ENCODE data around the gene SMIM1. TPM values are rescaled to one million over a fixed set of nuclear protein-coding genes. Genes with fewer than 3 reads are reported as not detected.
"Not testable (repeated sequence)": the region's sequence is repeated elsewhere in the genome, so short reads cannot be mapped to it uniquely, and the experiment has no call there.

Gene SMIM1
- total and polyA plus RNA-seq, 7 donors, result 0.57 to 2.1 (median 1.3) TPM

DNA sequence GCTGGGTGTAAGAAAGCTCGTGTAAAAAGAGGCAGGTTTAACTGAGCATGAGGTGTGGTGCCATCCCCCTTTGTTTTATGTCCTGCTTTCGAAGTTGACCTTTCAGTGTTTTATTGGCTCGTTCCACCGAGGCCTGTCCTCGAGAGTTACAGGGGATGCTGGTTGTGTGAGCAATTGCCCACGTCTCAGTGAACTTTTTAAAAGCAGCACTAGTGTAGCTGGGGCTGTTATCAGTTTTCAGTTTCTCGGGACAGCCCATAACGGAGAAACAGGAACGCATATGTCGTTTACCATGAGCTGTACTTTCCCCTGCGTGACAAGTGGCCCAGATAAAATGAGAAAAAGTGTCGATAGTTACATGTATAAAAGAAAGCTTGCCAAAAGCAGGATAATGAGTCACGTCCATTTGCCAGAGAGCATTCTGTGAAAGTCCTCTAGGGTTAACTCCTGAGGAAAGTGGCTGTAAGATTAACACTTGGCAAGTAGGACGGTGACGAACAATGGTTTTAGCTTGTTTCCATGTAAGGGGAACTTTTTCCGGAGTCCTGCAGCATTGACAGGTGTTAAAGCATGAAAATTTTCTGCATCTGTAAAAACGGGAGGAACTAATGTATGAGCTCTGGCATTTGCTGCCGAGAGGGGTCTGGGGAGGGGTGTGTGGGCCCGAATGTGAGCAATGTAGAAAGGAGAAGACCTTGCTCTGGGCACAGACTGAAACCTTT lies 31.5 kb downstream of the SMIM1 start:
- Histone ChIP-seq H3K9me3 (no peaks in the 10 kb centered on the region), H3K27ac (no peak overlapping the region), H3K4me3 (no peak overlapping the region), H3K36me3 (ENCODE audit: insufficient read depth in 1 of 2, low read depth in 1 of 2) (no peaks in the 10 kb centered on the region), H3K27me3 (ENCODE audit: insufficient read depth in 3 of 3, low read length in 2 of 3) (no peaks in the 10 kb centered on the region), H3K4me1 (no peaks in the 10 kb centered on the region)
- 39 to 46% (median 40%) methylated on average over 19 of the region's 19 CpGs for WGBS, 3 donors
- DNase-seq (no peak), ATAC-seq (no peak)
- no peak for TF ChIP-seq CTCF (IDR thresholded peaks at IDR 0.05)
- intact Hi-C loops (cut with DNase I), result no loop called here

- H3K36me3 ChIP-seq (ENCODE audit: insufficient read depth in 1 of 2, low read depth in 1 of 2); ATAC-seq; intact Hi-C loops (cut with DNase I); H3K27ac ChIP-seq; H3K27me3 ChIP-seq (ENCODE audit: insufficient read depth in 3 of 3, low read length in 2 of 3); DNase-seq; H3K9me3 ChIP-seq; H3K4me1 ChIP-seq; H3K4me3 ChIP-seq: not testable (repeated sequence)
- 43 to 45% (median 43%) methylated on average over 7 of the region's 7 CpGs for WGBS, 3 donors
Observed at GRCh38 chr1:3804627-3804944, 32.0 kb downstream of the SMIM1 start.

- no peak overlapping the region for H3K27ac ChIP-seq
- no peaks in the 10 kb centered on the region for H3K9me3 ChIP-seq
- no peaks in the 10 kb centered on the region for H3K36me3 ChIP-seq (ENCODE audit: insufficient read depth in 1 of 2, low read depth in 1 of 2)
- intact Hi-C loops (cut with DNase I), result no loop called here
- no peak for DNase-seq
- no peak for ATAC-seq
- H3K4me1 ChIP-seq, result no peaks in the 10 kb centered on the region
- TF ChIP-seq CTCF (IDR thresholded peaks at IDR 0.05), result no peak
- H3K4me3 ChIP-seq, result no peak overlapping the region
- WGBS, 3 donors, result 54 to 62% (median 57%) methylated on average over 11 of the region's 11 CpGs
- no peaks in the 10 kb centered on the region for H3K27me3 ChIP-seq (ENCODE audit: insufficient read depth in 3 of 3, low read length in 2 of 3)
Observed at GRCh38 chr1:3805038-3805437, 32.5 kb downstream of the SMIM1 start.

- TF ChIP-seq CTCF (IDR thresholded peaks at IDR 0.05), result no peak
- WGBS, 3 donors, result 73 to 81% (median 79%) methylated on average over 5 of the region's 5 CpGs
- Histone ChIP-seq H3K9me3 (no peaks in the 10 kb centered on the region), H3K4me3 (no peak overlapping the region), H3K4me1 (no peaks in the 10 kb centered on the region), H3K36me3 (ENCODE audit: insufficient read depth in 1 of 2, low read depth in 1 of 2) (no peaks in the 10 kb centered on the region), H3K27ac (no peak overlapping the region), H3K27me3 (ENCODE audit: insufficient read depth in 3 of 3, low read length in 2 of 3) (no peaks in the 10 kb centered on the region)
- ATAC-seq (no peak), DNase-seq (no peak)
- intact Hi-C loops (cut with DNase I), result no loop called here
Observed at GRCh38 chr1:3807769-3808168, 35.2 kb downstream of the SMIM1 start.

- DNase-seq (no peak), ATAC-seq (no peak)
- Histone ChIP-seq H3K27me3 (ENCODE audit: insufficient read depth in 3 of 3, low read length in 2 of 3) (no peaks in the 10 kb centered on the region), H3K9me3 (no peaks in the 10 kb centered on the region), H3K4me1 (no peaks in the 10 kb centered on the region), H3K36me3 (ENCODE audit: insufficient read depth in 1 of 2, low read depth in 1 of 2) (peaks cover 0 to 11% of the 10 kb centered on the region in 2 donors), H3K4me3 (no peak overlapping the region), H3K27ac (no peak overlapping the region)
- intact Hi-C loops (cut with DNase I), result no loop called here
- 58 to 73% (median 70%) methylated on average over 7 of the region's 7 CpGs for WGBS, 3 donors
- TF ChIP-seq CTCF (IDR thresholded peaks at IDR 0.05), result no peak
Observed at GRCh38 chr1:3809680-3810079, 37.1 kb downstream of the SMIM1 start.

DNA sequence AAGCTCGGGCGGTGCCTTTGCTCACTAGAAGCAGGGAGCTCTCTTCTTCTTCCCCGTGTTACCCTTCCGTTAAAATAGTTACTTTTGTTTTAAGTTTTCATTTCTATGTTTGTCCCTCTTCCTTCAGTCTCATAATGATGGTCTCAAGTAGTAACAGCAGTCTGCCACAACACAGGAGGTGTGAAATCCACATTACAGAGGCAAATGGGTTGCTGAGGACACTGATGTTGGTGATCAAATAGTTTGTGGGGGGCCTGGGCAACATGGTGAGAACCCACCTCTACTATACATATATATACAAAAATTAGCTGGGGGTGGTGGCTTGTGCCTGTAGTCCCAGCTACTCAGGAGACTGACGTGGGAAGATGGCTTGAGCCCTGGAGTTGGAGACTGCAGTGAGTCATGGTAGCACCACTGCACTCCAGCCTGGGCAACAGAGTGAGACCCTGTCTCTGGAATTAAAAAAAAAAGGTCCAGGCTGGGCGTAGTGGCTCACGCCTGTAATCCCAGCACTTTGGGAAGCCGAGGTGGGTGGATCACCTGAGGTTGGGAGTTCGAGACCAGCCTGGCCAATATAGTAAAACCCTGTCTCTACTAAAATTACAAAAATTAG lies 37.7 kb downstream of the SMIM1 start:
- ATAC-seq; H3K4me3 ChIP-seq; DNase-seq; H3K9me3 ChIP-seq; H3K4me1 ChIP-seq; intact Hi-C loops (cut with DNase I); H3K27me3 ChIP-seq (ENCODE audit: insufficient read depth in 3 of 3, low read length in 2 of 3); H3K27ac ChIP-seq: not testable (repeated sequence)
- WGBS, 3 donors, result 75 to 79% (median 78%) methylated on average over 9 of the region's 9 CpGs
- peaks cover 0 to 17% of the 10 kb centered on the region in 2 donors for H3K36me3 ChIP-seq (ENCODE audit: insufficient read depth in 1 of 2, low read depth in 1 of 2)
